AG09319 (cell line): ENCODE results near the gene RAPGEF2.

Experiments
- DNase-seq: peaks from one replicate; pipeline ENCODE4 v3.0.0-alpha.2; 2010; ENCODE audit warnings: low read depth; ENCODE audit errors: extremely low read depth
- TF ChIP-seq, protein P1 (sequence below): IDR thresholded peaks from 2 replicates; pipeline ENCODE4 v1.5.1; 2011; ENCODE audit warnings: low read depth, mild to moderate bottlenecking, inconsistent platforms, low read length, moderate library complexity

RAPGEF2 gene

DNA sequence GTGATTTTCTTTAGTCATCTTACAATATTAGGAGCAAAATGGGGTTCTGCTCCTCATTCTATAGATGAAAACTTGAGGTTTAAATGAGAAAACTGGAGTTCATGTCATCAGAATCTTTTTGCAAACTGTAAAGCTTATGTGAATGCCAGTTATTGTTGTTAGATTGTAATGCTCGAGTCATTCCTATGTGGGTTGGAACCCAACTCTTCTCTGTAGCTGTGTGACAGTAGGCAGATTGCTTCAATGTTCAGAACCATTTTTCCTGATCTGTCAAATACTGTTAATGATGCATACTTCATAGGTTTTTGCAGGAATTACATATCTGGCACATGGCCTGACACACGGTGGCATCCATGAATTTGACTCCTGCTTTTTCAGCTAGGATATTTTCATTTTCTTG is 178.9 kb downstream of the RAPGEF2 start:
- TF ChIP-seq, protein P1, sequence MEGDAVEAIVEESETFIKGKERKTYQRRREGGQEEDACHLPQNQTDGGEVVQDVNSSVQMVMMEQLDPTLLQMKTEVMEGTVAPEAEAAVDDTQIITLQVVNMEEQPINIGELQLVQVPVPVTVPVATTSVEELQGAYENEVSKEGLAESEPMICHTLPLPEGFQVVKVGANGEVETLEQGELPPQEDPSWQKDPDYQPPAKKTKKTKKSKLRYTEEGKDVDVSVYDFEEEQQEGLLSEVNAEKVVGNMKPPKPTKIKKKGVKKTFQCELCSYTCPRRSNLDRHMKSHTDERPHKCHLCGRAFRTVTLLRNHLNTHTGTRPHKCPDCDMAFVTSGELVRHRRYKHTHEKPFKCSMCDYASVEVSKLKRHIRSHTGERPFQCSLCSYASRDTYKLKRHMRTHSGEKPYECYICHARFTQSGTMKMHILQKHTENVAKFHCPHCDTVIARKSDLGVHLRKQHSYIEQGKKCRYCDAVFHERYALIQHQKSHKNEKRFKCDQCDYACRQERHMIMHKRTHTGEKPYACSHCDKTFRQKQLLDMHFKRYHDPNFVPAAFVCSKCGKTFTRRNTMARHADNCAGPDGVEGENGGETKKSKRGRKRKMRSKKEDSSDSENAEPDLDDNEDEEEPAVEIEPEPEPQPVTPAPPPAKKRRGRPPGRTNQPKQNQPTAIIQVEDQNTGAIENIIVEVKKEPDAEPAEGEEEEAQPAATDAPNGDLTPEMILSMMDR = no peak
- DNase-seq = no peak

DNA sequence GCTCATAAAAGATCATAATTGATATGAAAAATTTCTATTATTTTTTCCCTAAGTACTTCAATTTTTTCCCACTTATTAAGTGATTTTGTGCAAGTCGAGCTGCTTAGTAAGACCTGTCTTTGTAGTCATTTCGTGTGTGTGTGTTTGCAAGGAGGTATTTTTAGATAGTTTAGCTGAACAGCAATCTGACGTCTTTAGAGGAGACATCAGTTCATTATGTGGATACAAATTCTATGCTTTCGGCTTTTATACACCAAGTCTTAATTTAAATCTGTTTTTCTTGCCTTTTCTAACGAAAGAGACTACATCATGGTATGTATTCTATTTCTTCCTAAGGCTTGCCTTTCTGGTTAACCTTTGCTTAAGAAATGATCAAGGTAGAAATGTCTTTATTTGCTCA is 179.4 kb downstream of the RAPGEF2 start:
- DNase-seq = no peak
- TF ChIP-seq, protein P1 = no peak

DNA sequence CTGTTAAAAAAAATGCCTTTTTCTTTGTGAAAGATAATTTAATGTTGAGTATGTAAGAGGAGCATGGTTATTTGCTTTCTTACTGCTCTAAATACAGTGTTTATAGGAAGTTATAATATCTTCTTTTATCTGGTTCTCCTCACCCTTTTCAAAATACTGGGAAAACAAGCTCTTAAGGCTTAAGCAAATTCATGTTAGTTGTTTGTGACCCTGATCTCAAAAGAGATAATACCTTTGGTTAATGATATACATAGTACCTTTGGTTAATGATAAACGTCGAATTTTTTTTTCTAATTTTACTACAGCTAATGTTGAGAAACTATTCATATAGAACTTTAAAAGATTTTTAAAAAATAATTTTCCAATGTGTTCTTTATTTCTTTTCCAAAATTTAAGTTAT is 180.1 kb downstream of the RAPGEF2 start:
- DNase-seq = no peak
- TF ChIP-seq, protein P1 = no peak

DNA sequence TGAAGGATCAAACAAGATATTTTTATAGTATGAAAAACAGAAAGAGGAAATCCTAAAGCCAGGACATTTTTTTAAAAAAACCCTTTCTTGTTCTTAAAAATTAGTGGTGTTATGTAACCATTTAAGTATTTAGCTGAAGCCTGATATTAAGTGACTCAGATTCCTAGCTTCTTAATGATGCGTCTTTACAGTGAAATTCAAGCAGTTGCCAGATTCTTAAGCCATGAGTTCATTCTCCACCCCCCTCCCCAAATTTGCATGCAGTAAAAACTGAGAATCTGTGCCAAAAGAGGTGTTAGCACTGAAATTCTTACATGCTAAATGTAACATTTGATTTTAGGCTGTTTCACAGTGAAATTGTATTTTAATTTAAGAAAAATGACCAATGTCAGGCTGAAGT is 180.8 kb downstream of the RAPGEF2 start:
- DNase-seq = no peak
- TF ChIP-seq, protein P1 = no peak

GRCh38 chr4:159284113-159284512 is 181.2 kb downstream of the RAPGEF2 start:
- TF ChIP-seq, protein P1 = no peak

GRCh38 chr4:159284733-159285132 is 181.9 kb downstream of the RAPGEF2 start:
- TF ChIP-seq, protein P1 = no peak
- no peak for DNase-seq

More at GRCh38 chr4:159284113-159284512, 181.2 kb downstream of the RAPGEF2 start:
- DNase-seq = no peak

DNA sequence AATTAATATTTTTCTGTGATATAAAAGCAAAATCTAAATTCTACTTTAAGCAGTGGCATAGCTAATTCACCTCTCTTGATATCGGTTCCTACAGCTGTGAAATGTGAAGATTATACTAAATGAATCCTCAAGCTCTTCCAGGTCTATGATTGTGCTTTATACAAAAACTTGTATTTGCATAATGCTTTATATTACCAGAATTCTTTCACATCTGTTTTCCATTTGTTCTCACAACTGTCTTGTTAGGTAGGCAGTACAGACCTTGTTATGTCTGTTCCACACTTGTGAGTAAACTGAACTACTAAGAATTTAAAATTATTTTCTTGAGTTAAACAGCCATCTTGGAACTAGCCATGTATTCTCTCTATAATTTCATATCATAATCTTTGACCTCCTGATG is 184.9 kb downstream of the RAPGEF2 start:
- TF ChIP-seq, protein P1 = no peak
- DNase-seq = no peak

DNA sequence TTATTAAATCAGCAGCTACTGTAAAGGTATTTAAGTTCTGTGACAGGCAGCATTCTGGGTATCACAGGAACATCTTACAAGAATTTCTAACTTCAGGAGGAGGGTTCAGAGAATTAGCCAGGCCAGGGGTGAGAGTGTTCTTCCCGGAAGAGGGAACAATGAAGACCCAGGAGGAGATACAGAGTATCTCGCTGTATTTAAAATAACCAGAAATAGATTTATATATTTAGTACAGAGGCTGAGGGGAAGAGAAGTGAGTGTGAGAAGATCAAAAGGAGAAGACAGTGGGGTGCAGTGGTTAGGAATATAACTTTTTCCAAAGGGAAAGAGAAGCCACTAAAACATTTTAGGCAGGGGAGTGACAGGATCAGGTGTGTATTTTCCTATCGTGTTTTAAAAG is 186.8 kb downstream of the RAPGEF2 start:
- DNase-seq = no peak
- TF ChIP-seq, protein P1 = no peak
